ENCODE results near the gene PRCC.

GRCh38 chr1:156756355-156756754, 11.0 kb upstream of the PRCC start:
- TF ChIP-seq POLR2A (IDR thresholded peaks at IDR 0.05) (no peak), CTCF (IDR thresholded peaks at IDR 0.05 in 8 of 11, conservative IDR thresholded peaks at IDR 0.05 in 3 of 11) (no peak), POLR2AphosphoS5 (IDR thresholded peaks at IDR 0.05) (no peak)

All from spleen (tissue), 7 donors.